GM20000 (cell line): Measurements from ENCODE around the gene RUFY4.

Source experiments
- DNase-seq: peaks from one replicate; pipeline ENCODE4 v3.0.0; 2012; ENCODE audit warnings: low spot score
- TF ChIP-seq, protein P1 (sequence below): IDR thresholded peaks from 2 replicates; pipeline ENCODE4 v1.5.1; 2012; ENCODE audit warnings: mild to moderate bottlenecking, control low read depth; ENCODE audit errors: extremely low read depth, missing control alignments

RUFY4 gene

DNA sequence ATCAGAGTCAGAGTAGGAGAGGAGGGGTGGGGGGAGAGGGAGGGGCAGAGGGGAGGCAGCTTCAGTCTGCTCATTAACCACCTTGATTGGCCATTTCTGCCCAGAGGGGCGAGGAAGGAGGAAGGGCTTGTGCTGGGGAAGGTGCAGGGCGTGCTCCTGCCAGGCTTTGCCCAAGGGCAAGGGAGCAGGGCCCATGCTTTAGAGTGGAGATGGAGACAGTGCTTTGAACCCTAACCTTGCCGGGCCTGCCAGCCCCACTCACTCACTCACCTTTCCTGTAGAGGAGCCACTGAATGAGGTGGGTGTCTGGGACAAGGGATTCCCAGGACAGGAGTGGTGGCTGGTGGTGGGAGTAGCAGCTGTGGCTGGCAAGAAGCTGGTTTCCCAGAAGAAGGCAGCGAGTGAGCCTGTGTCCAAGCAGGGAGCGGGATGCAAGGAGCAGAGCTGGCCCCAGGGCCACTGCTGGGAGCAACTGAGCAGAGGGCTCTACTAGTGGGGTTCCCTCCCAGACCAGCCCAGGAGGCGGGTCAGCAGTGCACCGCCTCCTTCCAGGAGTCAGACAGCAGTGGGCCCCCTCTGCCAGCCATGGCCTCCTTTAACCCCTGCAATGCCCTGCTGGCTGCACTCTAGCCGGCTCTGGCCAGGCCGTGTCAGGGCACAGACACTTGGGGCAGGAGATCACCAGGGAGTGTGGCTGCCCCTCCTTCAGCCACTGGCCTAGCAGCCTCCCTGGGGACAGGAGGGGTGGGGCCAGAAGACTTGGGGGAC, 3.6 kb upstream of the RUFY4 start:
- no peak for DNase-seq
- TF ChIP-seq, protein P1, sequence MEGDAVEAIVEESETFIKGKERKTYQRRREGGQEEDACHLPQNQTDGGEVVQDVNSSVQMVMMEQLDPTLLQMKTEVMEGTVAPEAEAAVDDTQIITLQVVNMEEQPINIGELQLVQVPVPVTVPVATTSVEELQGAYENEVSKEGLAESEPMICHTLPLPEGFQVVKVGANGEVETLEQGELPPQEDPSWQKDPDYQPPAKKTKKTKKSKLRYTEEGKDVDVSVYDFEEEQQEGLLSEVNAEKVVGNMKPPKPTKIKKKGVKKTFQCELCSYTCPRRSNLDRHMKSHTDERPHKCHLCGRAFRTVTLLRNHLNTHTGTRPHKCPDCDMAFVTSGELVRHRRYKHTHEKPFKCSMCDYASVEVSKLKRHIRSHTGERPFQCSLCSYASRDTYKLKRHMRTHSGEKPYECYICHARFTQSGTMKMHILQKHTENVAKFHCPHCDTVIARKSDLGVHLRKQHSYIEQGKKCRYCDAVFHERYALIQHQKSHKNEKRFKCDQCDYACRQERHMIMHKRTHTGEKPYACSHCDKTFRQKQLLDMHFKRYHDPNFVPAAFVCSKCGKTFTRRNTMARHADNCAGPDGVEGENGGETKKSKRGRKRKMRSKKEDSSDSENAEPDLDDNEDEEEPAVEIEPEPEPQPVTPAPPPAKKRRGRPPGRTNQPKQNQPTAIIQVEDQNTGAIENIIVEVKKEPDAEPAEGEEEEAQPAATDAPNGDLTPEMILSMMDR: no peak

DNA sequence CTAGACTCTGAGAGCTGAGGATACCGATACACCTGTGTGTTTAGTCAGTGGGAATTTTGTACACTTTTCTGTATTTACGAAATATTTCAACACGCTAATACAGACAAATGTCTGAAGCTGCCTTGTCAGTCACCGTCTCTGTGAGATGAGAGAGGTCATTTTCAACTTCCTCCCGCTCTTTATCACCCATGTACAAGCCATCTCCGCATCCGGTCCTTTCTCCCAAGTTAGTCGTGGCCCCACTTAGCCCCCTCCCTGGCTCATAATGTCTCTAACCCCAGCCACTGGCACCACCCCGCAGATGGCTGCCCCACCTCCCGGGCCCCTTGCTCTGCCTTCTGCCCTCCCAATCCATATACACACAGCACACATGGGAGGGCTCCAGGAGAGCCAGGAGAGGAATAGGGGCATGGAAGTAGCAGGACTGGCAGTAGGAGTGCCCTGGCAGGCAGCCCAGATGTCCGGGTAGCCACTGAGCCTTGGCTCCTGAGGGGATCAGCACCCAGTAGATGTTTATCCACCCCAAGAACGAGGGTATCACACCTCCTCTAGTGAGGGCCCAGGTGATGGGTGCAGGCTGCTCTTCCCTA, 2.0 kb upstream of the RUFY4 start:
- no peak for DNase-seq
- TF ChIP-seq, protein P1: no peak

DNA sequence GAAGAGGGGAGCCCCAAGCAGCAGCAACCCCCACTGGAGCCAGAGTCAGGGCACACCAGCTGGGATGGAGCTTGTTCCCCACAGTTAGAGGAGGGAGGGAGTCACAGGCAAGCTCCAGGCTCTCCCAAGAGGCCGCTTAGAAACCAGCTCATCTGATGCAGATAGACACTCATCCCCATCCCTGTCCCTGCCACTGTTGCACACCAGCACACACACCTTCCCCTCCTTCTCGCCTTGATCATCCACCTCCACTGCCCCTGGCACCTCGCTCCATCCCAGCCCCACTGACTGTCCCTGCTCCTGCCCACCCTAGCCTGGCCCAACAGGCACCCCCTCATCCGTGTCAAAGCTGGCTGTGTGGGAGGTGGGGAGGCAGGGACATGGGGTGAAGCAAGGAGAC, 1.5 kb upstream of the RUFY4 start:
- TF ChIP-seq, protein P1: no peak
- no peak for DNase-seq

- no peak for DNase-seq
- TF ChIP-seq, protein P1: no peak
Observed at GRCh38 chr2:218069606-218070300, 700 bp downstream of the RUFY4 start.

- no peak for DNase-seq
- TF ChIP-seq, protein P1: no peak
Observed at GRCh38 chr2:218070587-218070986, 1.5 kb downstream of the RUFY4 start.

DNA sequence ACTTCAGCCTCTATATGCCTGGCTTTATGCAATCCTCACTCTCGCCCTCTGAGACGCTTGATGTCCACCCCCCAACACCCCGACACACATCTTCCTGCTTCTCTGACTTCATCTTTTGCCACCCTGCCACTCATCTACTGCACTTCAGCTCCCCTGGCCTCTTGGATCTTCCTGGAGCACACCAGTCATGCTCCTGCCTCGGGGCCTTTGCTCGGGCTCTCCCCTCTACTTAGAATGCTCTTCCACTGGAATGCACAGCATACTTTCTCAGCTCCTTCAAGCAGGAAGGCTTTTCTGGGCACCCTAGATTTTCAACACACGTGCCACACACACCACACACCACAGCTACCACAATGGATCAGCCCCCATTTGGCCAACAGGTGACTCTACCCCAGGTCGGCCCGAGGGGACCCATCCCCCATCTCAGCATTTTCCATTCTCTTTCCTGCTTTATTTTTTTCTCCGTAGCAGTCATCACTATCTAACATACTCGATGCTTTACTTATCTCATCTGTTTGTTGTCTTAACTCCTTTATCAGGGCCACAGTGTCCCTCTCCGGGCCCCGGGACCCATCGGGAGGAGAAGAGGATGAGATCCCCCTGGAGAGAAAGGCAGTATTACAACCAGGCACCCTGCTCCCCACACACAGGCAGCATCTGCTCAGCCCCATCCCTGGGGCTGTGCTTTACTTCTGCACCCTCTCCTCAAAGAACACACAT, 2.3 kb downstream of the RUFY4 start:
- TF ChIP-seq, protein P1: no peak
- DNase-seq: no peak
